Body of pancreas (tissue), 4 donors: ENCODE results near the gene WWOX. TPM values are rescaled to one million over a fixed set of nuclear protein-coding genes. Genes with fewer than 3 reads are reported as not detected.

Experiments
- ATAC-seq: fragments of 150-250 bp; one replicate; pipeline ENCODE4 v1.9.1; 2016
- DNase-seq, 4 donors: peaks; one replicate each; pipeline ENCODE4 v3.0.0-alpha.2; 2019
- H3K27ac ChIP-seq, 4 donors: fragments of 200-600 bp; sonication (generic); 1 replicate in 3 of 4; 2 replicates in 1 of 4; pipeline versions ENCODE4 v1.5.1 to v1.6.1; 2016 to 2019; ENCODE audit warnings: mild to moderate bottlenecking in 1 of 4, mixed read lengths in 1 of 4, moderate library complexity in 1 of 4
- H3K27me3 ChIP-seq, 2 donors: fragments of 200-600 bp; sonication (generic); one replicate each; pipeline ENCODE4 v1.6.0; 2016; ENCODE audit warnings: mild to moderate bottlenecking in 1 of 2
- H3K36me3 ChIP-seq, 2 donors: fragments of 200-600 bp; sonication (generic); replicated peaks in 1 of 2; 2 replicates each; pipeline ENCODE4 v1.5.1; 2016; ENCODE audit warnings: low read depth in 2 of 2; ENCODE audit not compliant: insufficient read depth in 1 of 2
- H3K4me1 ChIP-seq: fragments of 200-600 bp; sonication (generic); one replicate; pipeline ENCODE4 v1.6.0; 2016
- H3K4me3 ChIP-seq, 2 donors: fragments of 200-600 bp; sonication (generic); 1 replicate in 1 of 2; 2 replicates in 1 of 2; pipeline ENCODE4 v1.5.1; 2016 to 2019
- H3K9me3 ChIP-seq, 3 donors: fragments of 200-600 bp; sonication (generic); 1 replicate in 2 of 3; 2 replicates in 1 of 3; pipeline ENCODE4 v1.5.1; 2016
- CTCF ChIP-seq, 7 experiments: fragments of 450-650 bp in 4 of 7; fragments of 200-600 bp in 3 of 7; sonication (generic) in 3 of 7; IDR thresholded peaks; one replicate each; pipeline ENCODE4 v1.5.1; 2016 to 2019; ENCODE audit warnings: antibody characterized with exemption in 7 of 7
- POLR2A ChIP-seq, 3 donors: fragments of 450-650 bp; IDR thresholded peaks; one replicate each; pipeline ENCODE4 v1.6.1; 2016; ENCODE audit warnings: antibody characterized with exemption in 3 of 3, mild to moderate bottlenecking in 2 of 3
- WGBS, 2 donors: methylation state at CpG; one replicate each; pipeline ENCODE4 v1.1.5; 2017; 5-methylcytosine and 5-hydroxymethylcytosine counted together
- intact Hi-C: fragments of 100-400 bp; cut with DNase I; formaldehyde crosslinking; loops from one replicate; pipeline ENCODE4 v1.15.1; 2023
- total RNA-seq, 2 donors: library from RNA; depleted of rRNA; stranded (reverse); fragments of >200 nt; gene quantifications; one replicate each; pipeline ENCODE4 v1.1.0, GENCODE V29; 2016

Gene WWOX
- total RNA-seq, 2 donors from 2014 or later, result 52.7 to 67.2 TPM

GRCh38 chr16:78994135-78994745 lies 894.8 kb downstream of the WWOX start:
- ATAC-seq (no peak), DNase-seq (no peak)
- WGBS, 2 donors, result 76 to 78% methylated on average over 15 of the region's 15 CpGs
- Histone ChIP-seq H3K4me3 (no peak overlapping the region), H3K4me1 (no peaks in the 10 kb centered on the region), H3K27ac (no peak overlapping the region), H3K27me3 (no peaks in the 10 kb centered on the region), H3K36me3 (no peaks in the 10 kb centered on the region), H3K9me3 (no peaks in the 10 kb centered on the region)
- TF ChIP-seq CTCF (IDR thresholded peaks at IDR 0.05), result no peak
- TF ChIP-seq POLR2A (IDR thresholded peaks at IDR 0.05), result no peak
- intact Hi-C loops, result no loop called here

GRCh38 chr16:78995441-78995840 lies 896.0 kb downstream of the WWOX start:
- WGBS, 2 donors, result 77 to 88% methylated on average over 3 of the region's 3 CpGs
- ATAC-seq (no peak), DNase-seq (no peak)
- H3K4me1 ChIP-seq, result no peaks in the 10 kb centered on the region
- no peak overlapping the region for H3K4me3 ChIP-seq
- no peaks in the 10 kb centered on the region for H3K27me3 ChIP-seq
- no peak overlapping the region for H3K27ac ChIP-seq
- TF ChIP-seq CTCF (IDR thresholded peaks at IDR 0.05) (no peak), POLR2A (IDR thresholded peaks at IDR 0.05) (no peak)
- H3K9me3 ChIP-seq, result no peaks in the 10 kb centered on the region
- H3K36me3 ChIP-seq, result no peaks in the 10 kb centered on the region
- intact Hi-C loops, result no loop called here

GRCh38 chr16:78996790-78997189 lies 897.3 kb downstream of the WWOX start:
- TF ChIP-seq CTCF (IDR thresholded peaks at IDR 0.05), result no peak
- TF ChIP-seq POLR2A (IDR thresholded peaks at IDR 0.05), result no peak
- no peak overlapping the region for H3K4me3 ChIP-seq
- no peak overlapping the region for H3K27ac ChIP-seq
- H3K27me3 ChIP-seq, result no peaks in the 10 kb centered on the region
- no peaks in the 10 kb centered on the region for H3K36me3 ChIP-seq
- no peaks in the 10 kb centered on the region for H3K4me1 ChIP-seq
- no peak for ATAC-seq
- 89 to 91% methylated on average over 16 of the region's 16 CpGs for WGBS, 2 donors
- no peaks in the 10 kb centered on the region for H3K9me3 ChIP-seq
- DNase-seq, result no peak
- intact Hi-C loops, result no loop called here

GRCh38 chr16:78998879-78999278 lies 899.4 kb downstream of the WWOX start:
- H3K4me1 ChIP-seq, result no peaks in the 10 kb centered on the region
- H3K9me3 ChIP-seq, result no peaks in the 10 kb centered on the region
- H3K27ac ChIP-seq, result no peak overlapping the region
- H3K27me3 ChIP-seq, result no peaks in the 10 kb centered on the region
- intact Hi-C loops, result no loop called here
- no peak for DNase-seq
- TF ChIP-seq CTCF (IDR thresholded peaks at IDR 0.05) (no peak), POLR2A (IDR thresholded peaks at IDR 0.05) (no peak)
- H3K4me3 ChIP-seq, result no peak overlapping the region
- 81 to 95% methylated on average over 11 of the region's 11 CpGs for WGBS, 2 donors
- ATAC-seq, result no peak
- H3K36me3 ChIP-seq, result no peaks in the 10 kb centered on the region
